GM15510 (cell line): Measurements from ENCODE around the gene PRM3.

ENCODE experiments used
- POLR2A ChIP-seq: IDR thresholded peaks from 3 replicates; pipeline ENCODE4 v1.6.1; 2011; ENCODE audit warnings: borderline replicate concordance; ENCODE audit not compliant: insufficient read length; ENCODE audit errors: extremely low read depth

PRM3 gene

GRCh38 chr16:11276896-11277593 lies 3.6 kb upstream of the PRM3 start:
- no peak for TF ChIP-seq POLR2A

GRCh38 chr16:11276143-11276895 lies 2.9 kb upstream of the PRM3 start, which contains the start of gene PRM2:
PRM2 (minus strand) TSS chr16:11276480; CDS start chr16:11276370, 110 bp downstream.
- no peak for TF ChIP-seq POLR2A

- no peak for TF ChIP-seq POLR2A
These were observed 1.5 kb upstream of the PRM3 start for GRCh38 chr16:11274964-11275363.

- no peak for TF ChIP-seq POLR2A
These were observed 394 bp upstream of the PRM3 start for GRCh38 chr16:11273721-11274324.

GRCh38 chr16:11272484-11272883 lies 945 bp downstream of the PRM3 start:
- TF ChIP-seq POLR2A, result no peak

- TF ChIP-seq POLR2A, result no peak
These were observed 1.8 kb downstream of the PRM3 start for GRCh38 chr16:11271610-11272009.

- TF ChIP-seq POLR2A, result no peak
These were observed 2.7 kb downstream of the PRM3 start for GRCh38 chr16:11270602-11271162.

GRCh38 chr16:11268921-11269375 lies 4.5 kb downstream of the PRM3 start, which contains the start of gene TNP2:
TNP2 (minus strand) TSS chr16:11269325; CDS start chr16:11269262, 63 bp downstream.
- no peak for TF ChIP-seq POLR2A

- no peak for TF ChIP-seq POLR2A
These were observed 8.3 kb downstream of the PRM3 start for GRCh38 chr16:11265124-11265523.

- no peak for TF ChIP-seq POLR2A
These were observed 9.1 kb downstream of the PRM3 start for GRCh38 chr16:11264155-11264832.

- no peak for TF ChIP-seq POLR2A
These were observed 9.7 kb downstream of the PRM3 start for GRCh38 chr16:11263737-11264136.

- no peak for TF ChIP-seq POLR2A
These were observed 10.5 kb downstream of the PRM3 start for GRCh38 chr16:11262915-11263314.

- no peak for TF ChIP-seq POLR2A
These were observed 12.8 kb downstream of the PRM3 start for GRCh38 chr16:11260596-11260966.
